Measurements from ENCODE around the gene SMO.

The SMO gene

DNA sequence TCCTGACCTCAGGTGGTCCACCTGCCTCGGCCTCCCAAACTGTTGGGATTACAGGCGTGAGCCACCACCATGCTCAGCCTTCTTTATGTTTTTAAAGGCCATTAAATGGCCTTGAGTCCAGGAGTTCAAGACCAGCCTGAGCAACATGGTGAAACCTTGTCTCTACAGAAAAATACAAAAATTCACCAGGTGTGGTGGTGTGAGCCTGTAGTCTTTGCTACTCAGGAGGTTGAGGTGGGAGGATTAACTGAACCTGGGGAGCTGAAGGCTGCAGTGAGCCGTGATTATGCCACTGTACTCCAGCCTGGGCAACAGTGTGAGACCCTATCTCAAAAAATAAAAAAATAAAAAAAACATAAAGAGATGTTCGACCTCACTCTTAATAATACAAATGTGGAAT lies 11.0 kb downstream of the SMO start:
- TF ChIP-seq, protein P1, sequence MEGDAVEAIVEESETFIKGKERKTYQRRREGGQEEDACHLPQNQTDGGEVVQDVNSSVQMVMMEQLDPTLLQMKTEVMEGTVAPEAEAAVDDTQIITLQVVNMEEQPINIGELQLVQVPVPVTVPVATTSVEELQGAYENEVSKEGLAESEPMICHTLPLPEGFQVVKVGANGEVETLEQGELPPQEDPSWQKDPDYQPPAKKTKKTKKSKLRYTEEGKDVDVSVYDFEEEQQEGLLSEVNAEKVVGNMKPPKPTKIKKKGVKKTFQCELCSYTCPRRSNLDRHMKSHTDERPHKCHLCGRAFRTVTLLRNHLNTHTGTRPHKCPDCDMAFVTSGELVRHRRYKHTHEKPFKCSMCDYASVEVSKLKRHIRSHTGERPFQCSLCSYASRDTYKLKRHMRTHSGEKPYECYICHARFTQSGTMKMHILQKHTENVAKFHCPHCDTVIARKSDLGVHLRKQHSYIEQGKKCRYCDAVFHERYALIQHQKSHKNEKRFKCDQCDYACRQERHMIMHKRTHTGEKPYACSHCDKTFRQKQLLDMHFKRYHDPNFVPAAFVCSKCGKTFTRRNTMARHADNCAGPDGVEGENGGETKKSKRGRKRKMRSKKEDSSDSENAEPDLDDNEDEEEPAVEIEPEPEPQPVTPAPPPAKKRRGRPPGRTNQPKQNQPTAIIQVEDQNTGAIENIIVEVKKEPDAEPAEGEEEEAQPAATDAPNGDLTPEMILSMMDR (conservative IDR thresholded peaks at IDR 0.05; ENCODE audit: low read depth, low read length) = no peak
- DNase-seq (ENCODE audit: low read depth) = no peak
- H3K4me3 ChIP-seq (ENCODE audit: low read length) = no peak overlapping the region

DNA sequence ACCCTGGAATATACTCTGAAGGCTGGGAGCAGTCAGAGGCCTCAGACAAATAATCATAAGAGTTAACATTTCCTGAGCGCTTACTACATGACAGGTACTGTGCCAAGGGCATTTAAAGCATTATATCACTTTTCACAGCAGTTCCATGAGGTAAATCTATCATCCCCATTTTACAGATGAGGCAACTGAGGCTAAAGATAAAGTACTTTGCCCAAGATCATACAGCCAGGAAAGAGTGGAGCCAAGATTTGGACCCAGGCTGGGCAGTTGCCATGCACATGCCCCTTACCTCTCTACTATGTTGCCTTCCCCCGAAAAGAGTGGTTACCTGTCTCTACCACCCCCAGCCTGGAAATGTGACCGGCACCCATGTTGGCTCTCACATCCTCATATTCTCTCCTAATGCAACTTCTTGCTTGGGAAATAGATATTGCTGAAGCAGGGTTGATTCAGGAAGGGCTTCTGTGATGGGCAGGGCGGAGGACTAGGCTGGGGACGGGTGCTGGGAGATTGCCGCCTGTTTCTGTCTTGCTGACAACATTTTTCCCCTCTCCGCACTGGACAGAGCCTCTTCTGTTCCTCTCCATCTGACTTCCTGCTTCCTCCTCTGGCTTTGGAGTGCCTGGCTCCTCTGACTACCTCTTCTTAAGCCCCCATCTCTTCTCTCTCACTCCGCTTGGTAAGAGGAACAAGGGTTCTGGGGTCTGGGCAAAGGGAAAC lies 13.8 kb downstream of the SMO start:
- TF ChIP-seq, protein P1 (conservative IDR thresholded peaks at IDR 0.05; ENCODE audit: low read depth, low read length) = no peak
- DNase-seq (ENCODE audit: low read depth) = no peak
- H3K4me3 ChIP-seq (ENCODE audit: low read length) = no peak overlapping the region

DNA sequence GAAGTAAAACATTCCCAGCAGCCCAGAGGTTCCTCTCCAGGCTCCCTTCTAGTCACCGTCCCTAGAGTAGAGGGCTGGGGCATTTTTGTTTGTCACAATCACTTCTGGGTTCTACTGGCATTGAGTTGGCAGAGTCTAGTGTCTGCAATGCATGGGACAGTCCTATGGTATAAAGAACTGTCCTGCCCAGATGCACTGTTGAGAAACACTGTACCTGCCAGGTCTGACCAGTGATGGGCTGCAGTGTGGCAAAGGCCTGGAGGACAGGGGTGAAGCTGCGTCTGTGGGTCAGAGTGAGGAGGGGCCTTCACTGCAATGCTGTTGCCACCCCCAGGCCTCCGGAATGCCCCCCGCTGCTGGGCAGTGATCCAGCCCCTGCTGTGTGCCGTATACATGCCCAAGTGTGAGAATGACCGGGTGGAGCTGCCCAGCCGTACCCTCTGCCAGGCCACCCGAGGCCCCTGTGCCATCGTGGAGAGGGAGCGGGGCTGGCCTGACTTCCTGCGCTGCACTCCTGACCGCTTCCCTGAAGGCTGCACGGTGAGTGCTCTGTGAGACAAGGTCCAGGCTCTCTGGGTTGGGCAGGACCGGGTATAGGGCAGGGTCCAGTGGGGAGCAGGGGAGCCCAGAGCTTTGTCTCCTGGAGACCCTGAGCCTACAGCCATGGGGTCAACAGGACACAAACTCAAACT lies 14.8 kb downstream of the SMO start:
- no peak overlapping the region for H3K4me3 ChIP-seq (ENCODE audit: low read length)
- TF ChIP-seq, protein P1 (conservative IDR thresholded peaks at IDR 0.05; ENCODE audit: low read depth, low read length) = no peak
- DNase-seq (ENCODE audit: low read depth) = no peak

DNA sequence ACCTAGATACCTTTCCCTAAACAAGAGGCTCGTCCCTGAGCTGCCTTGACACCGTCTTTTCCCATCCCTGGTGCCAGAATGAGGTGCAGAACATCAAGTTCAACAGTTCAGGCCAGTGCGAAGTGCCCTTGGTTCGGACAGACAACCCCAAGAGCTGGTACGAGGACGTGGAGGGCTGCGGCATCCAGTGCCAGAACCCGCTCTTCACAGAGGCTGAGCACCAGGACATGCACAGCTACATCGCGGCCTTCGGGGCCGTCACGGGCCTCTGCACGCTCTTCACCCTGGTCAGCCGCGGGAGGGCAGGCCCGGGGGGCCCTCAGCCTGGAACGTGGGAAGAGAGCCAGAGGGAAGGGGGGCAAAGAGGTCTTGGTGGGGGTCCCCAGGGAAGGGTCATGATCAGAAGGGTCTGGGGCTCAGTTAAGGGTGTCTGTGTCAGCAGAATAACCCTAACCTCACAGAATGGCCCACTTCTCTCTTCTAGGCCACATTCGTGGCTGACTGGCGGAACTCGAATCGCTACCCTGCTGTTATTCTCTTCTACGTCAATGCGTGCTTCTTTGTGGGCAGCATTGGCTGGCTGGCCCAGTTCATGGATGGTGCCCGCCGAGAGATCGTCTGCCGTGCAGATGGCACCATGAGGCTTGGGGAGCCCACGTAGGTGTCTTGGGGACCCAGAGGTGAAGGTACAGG lies 16.8 kb downstream of the SMO start:
- no peak for DNase-seq (ENCODE audit: low read depth)
- TF ChIP-seq, protein P1 (conservative IDR thresholded peaks at IDR 0.05; ENCODE audit: low read depth, low read length) = no peak
- H3K4me3 ChIP-seq (ENCODE audit: low read length) = no peak overlapping the region

DNA sequence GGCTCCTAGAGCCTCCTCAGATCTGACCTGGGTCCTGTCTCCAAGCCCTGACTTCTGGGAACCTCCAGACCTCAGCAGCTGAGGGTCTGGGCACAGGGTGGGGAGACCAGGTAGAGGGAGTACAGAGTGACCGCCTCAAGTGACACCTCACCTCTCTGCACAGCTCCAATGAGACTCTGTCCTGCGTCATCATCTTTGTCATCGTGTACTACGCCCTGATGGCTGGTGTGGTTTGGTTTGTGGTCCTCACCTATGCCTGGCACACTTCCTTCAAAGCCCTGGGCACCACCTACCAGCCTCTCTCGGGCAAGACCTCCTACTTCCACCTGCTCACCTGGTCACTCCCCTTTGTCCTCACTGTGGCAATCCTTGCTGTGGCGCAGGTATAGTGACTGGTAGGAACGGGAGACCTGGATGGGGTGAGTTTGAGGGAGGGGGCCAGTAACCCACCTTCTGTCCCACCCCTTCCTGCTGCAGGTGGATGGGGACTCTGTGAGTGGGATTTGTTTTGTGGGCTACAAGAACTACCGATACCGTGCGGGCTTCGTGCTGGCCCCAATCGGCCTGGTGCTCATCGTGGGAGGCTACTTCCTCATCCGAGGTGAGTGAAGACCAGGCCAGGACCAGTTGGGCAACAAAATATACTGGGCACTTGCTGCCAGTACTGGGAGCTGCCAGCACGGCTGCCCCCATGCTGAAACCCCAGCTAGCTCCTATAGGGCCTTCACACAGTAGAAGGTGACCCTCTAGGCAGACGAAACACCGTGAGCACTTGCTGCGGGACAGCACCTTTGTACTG lies 17.8 kb downstream of the SMO start:
- TF ChIP-seq, protein P1 (conservative IDR thresholded peaks at IDR 0.05; ENCODE audit: low read depth, low read length) = no peak
- DNase-seq (ENCODE audit: low read depth) = no peak
- no peak overlapping the region for H3K4me3 ChIP-seq (ENCODE audit: low read length)

DNA sequence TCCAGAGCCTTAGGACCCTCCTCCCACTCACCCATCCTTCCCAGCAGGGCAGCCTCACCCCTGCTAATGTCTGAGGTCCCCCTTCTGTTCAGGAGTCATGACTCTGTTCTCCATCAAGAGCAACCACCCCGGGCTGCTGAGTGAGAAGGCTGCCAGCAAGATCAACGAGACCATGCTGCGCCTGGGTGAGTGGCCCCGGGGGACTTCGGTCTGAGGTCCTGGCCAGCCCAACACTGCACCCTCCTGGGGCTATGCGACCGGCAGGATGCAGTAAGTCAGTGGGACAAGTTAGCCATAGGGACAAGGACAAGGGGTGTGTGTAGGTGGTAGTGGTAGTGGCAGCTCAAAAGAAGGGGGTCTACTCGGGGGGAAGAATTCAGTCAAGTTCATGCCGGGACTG lies 20.2 kb downstream of the SMO start:
- H3K4me3 ChIP-seq (ENCODE audit: low read length) = no peak overlapping the region
- DNase-seq (ENCODE audit: low read depth) = no peak

More for the DNA sequence above, 20.2 kb downstream of the SMO start:
- TF ChIP-seq, protein P1 (conservative IDR thresholded peaks at IDR 0.05; ENCODE audit: low read depth, low read length) = no peak
